GM12878 (cell line): ENCODE data around the gene MGA. TPM values are rescaled to one million over a fixed set of nuclear protein-coding genes. Genes with fewer than 3 reads are reported as not detected.

Experiments used
- ATAC-seq: fragments of 200-7000 bp; cut with Tn5 transposase; 3 replicates; pipeline ENCODE4 v1.9.1; 2020; ENCODE audit warnings: mild to moderate bottlenecking, moderate library complexity
- BruUV-seq: library from RNA; stranded (reverse); fragments of 400-500 nt; replicated peaks from 2 replicates; lab custom pipeline; 2021; lab: Mats Ljungman, UMichigan
- CTCF ChIA-PET: fragments of 300-600 bp; sonication (Branson Sonifier 250); formaldehyde crosslinking; extraction: SDS; loops from one replicate; lab custom pipeline; 2021; ENCODE audit warnings: inconsistent platforms; lab: Yijun Ruan, JAX
- POLR2A ChIA-PET: fragments of 350-600 bp; formaldehyde crosslinking; extraction: SDS; loops from one replicate; lab custom pipeline; 2021; ENCODE audit warnings: inconsistent platforms; lab: Charles Lee
- RAD21 ChIA-PET: fragments of 300-600 bp; sonication (Branson Sonifier 250); formaldehyde crosslinking; loops from one replicate; lab custom pipeline; 2023; ENCODE audit warnings: antibody characterized with exemption; ENCODE audit not compliant: unreplicated experiment; lab: Charles Lee
- SMC1A ChIA-PET: fragments of 300-600 bp; sonication (Branson Sonifier 250); formaldehyde crosslinking; loops from one replicate; lab custom pipeline; 2023; ENCODE audit not compliant: unreplicated experiment, uncharacterized antibody; lab: Charles Lee
- DNase-seq: peaks from one replicate; pipeline ENCODE4 v3.0.0-alpha.2; 2011; ENCODE audit warnings: low read depth, low spot score
- FAIRE-seq: peaks from 3 replicates; lab custom pipeline; 2011; peaks lifted over from hg19 to GRCh38; lab: Jason Lieb, UNC
- H2AFZ ChIP-seq: 2 replicates; pipeline ENCODE4 v1.6.0; 2011; ENCODE audit warnings: low read depth, low read length, control low read depth; ENCODE audit not compliant: control insufficient read depth
- H3K27ac ChIP-seq: 2 replicates; pipeline ENCODE4 v1.5.1; 2011; ENCODE audit warnings: control low read depth; ENCODE audit not compliant: control insufficient read depth, insufficient read depth
- H3K27me3 ChIP-seq, 2 experiments: replicated peaks in 1 of 2; 2 replicates each; pipeline versions ENCODE4 v1.6.0 to v1.6.1; 2011; ENCODE audit warnings: low read length in 1 of 2; ENCODE audit not compliant: control insufficient read depth in 2 of 2, insufficient read depth in 2 of 2
- H3K36me3 ChIP-seq, 2 experiments: 2 replicates each; pipeline ENCODE4 v1.5.1; 2011; ENCODE audit warnings: low read length in 1 of 2; ENCODE audit not compliant: control insufficient read depth in 2 of 2, insufficient read depth in 2 of 2
- H3K4me1 ChIP-seq: 2 replicates; pipeline ENCODE4 v1.6.1; 2011; ENCODE audit warnings: mild to moderate bottlenecking, low read length, moderate library complexity, mixed read lengths; ENCODE audit not compliant: control insufficient read depth, insufficient read depth
- H3K4me2 ChIP-seq: 2 replicates; pipeline ENCODE4 v1.6.0; 2011; ENCODE audit warnings: control low read depth; ENCODE audit not compliant: control insufficient read depth, insufficient read depth
- H3K4me3 ChIP-seq: fragments of 200-600 bp; sonication (generic); 2 replicates; pipeline ENCODE4 v1.5.1; 2016
- H3K79me2 ChIP-seq: 2 replicates; pipeline ENCODE4 v1.6.0; 2011; ENCODE audit warnings: low read length; ENCODE audit not compliant: control insufficient read depth, insufficient read depth
- H3K9ac ChIP-seq: 2 replicates; pipeline ENCODE4 v1.8.0; 2011; ENCODE audit warnings: low read length, control low read depth, mixed read lengths; ENCODE audit not compliant: control insufficient read depth, insufficient read depth
- H3K9me3 ChIP-seq: replicated peaks from 3 replicates; pipeline ENCODE4 v1.5.1; 2011; ENCODE audit warnings: mild to moderate bottlenecking, low read length; ENCODE audit not compliant: control insufficient read depth, insufficient read depth
- H4K20me1 ChIP-seq: 2 replicates; pipeline ENCODE4 v1.6.0; 2011; ENCODE audit not compliant: control insufficient read depth, insufficient read depth
- BMI1 ChIP-seq: fragments of 450-650 bp; IDR thresholded peaks from 2 replicates; pipeline ENCODE4 v1.6.1; 2016; ENCODE audit warnings: mild to moderate bottlenecking, moderate library complexity, borderline replicate concordance
- E2F8 ChIP-seq: fragments of 450-650 bp; IDR thresholded peaks from 2 replicates; pipeline ENCODE4 v1.6.1; 2018; ENCODE audit warnings: mild to moderate bottlenecking, low read depth, moderate library complexity; ENCODE audit not compliant: partially characterized antibody
- EGR1 ChIP-seq, 2 experiments: IDR thresholded peaks; 1 replicate in 1 of 2; 2 replicates in 1 of 2; pipeline ENCODE4 v1.6.1; 2011 to 2012; ENCODE audit warnings: low read depth in 2 of 2, low read length in 2 of 2, borderline replicate concordance in 1 of 2, mild to moderate bottlenecking in 1 of 2, moderate library complexity in 1 of 2
- HDGF ChIP-seq: fragments of 450-650 bp; IDR thresholded peaks from 2 replicates; pipeline ENCODE4 v1.6.1; 2016; ENCODE audit warnings: antibody characterized with exemption
- IKZF2 ChIP-seq, 2 experiments: fragments of 450-650 bp; IDR thresholded peaks; 2 replicates each; pipeline ENCODE4 v1.6.1; 2017; ENCODE audit warnings: mild to moderate bottlenecking in 2 of 2, moderate library complexity in 2 of 2
- LARP7 ChIP-seq: fragments of 450-650 bp; IDR thresholded peaks from 2 replicates; pipeline ENCODE4 v1.6.1; 2017; ENCODE audit warnings: mild to moderate bottlenecking
- NR2F1 ChIP-seq: fragments of 450-650 bp; conservative IDR thresholded peaks from 2 replicates; pipeline ENCODE4 v1.6.1; 2017; ENCODE audit warnings: mild to moderate bottlenecking
- RB1 ChIP-seq: fragments of 450-650 bp; formaldehyde crosslinking; IDR thresholded peaks from 2 replicates; pipeline ENCODE4 v1.6.1; 2017; ENCODE audit warnings: mild to moderate bottlenecking, borderline replicate concordance
- SKIL ChIP-seq: fragments of 450-650 bp; IDR thresholded peaks from 2 replicates; pipeline ENCODE4 v1.6.1; 2017; ENCODE audit warnings: mild to moderate bottlenecking, low read depth, inconsistent platforms; ENCODE audit not compliant: poor library complexity, severe bottlenecking
- SMARCA5 ChIP-seq: fragments of 450-650 bp; IDR thresholded peaks from 2 replicates; pipeline ENCODE4 v1.6.1; 2017; ENCODE audit warnings: mild to moderate bottlenecking
- SRF ChIP-seq, 2 experiments: IDR thresholded peaks; 2 replicates each; pipeline ENCODE4 v1.6.1; 2011; ENCODE audit warnings: low read depth in 2 of 2, low read length in 2 of 2, mild to moderate bottlenecking in 1 of 2, moderate library complexity in 1 of 2
- TAF1 ChIP-seq: IDR thresholded peaks from 2 replicates; pipeline ENCODE4 v1.6.1; 2011; ENCODE audit warnings: mild to moderate bottlenecking, low read depth, low read length, borderline replicate concordance
- ZNF592 ChIP-seq: fragments of 450-650 bp; IDR thresholded peaks from 2 replicates; pipeline ENCODE4 v1.6.1; 2017; ENCODE audit warnings: mild to moderate bottlenecking, moderate library complexity
- WGBS: methylation state at CpG from one replicate; pipeline ENCODE4 v1.1.6; 2016; ENCODE audit warnings: low lambda C conversion rate; ENCODE audit not compliant: insufficient replicate concordance, insufficient coverage; ENCODE audit errors: missing lambda C conversion rate; 5-methylcytosine and 5-hydroxymethylcytosine counted together
- in situ Hi-C: fragments of 300-500 bp; cut with MboI; formaldehyde crosslinking; loops from 9 replicates; pipeline ENCODE4 v1.14.3; 2018; ENCODE audit warnings: mixed read lengths
- intact Hi-C: fragments of 100-400 bp; cut with micrococcal nuclease; formaldehyde crosslinking; loops from one replicate; pipeline ENCODE4 v1.14.2; 2022; ENCODE audit not compliant: unreplicated experiment
- polyA plus RNA-seq, 11 experiments: library from polyadenylated mRNA; depleted of rRNA in 4 of 11; unstranded in 6 of 11; stranded (reverse) in 5 of 11; fragments of >200 nt; fragmentation: Nextera tagmentation in 4 of 11; fragmentation: Illumina TruSeq in 1 of 11; extraction: Ambion mirVana in 4 of 11; extraction: Trizol in 1 of 11; gene quantifications; 1 replicate in 1 of 11; 2 replicates in 10 of 11; pipeline versions ENCODE4 v1.2.1 to v1.2.3, GENCODE V29; 2011 to 2016; ENCODE audit warnings: inconsistent platforms in 2 of 11, missing spikeins in 2 of 11, low read depth in 1 of 11
- total RNA-seq, 4 experiments: library from RNA; depleted of rRNA in 3 of 4; stranded (reverse); fragments of >200 nt in 3 of 4; fragmentation: Illumina TruSeq in 1 of 4; extraction: Trizol in 1 of 4; gene quantifications; 2 replicates each; pipeline versions ENCODE4 v1.2.1 to v1.2.3, GENCODE V29; 2013 to 2021

MGA gene
- total and polyA plus RNA-seq, 10 of the 15 experiments (the other 5 are each of a cell fraction or from before 2014, with no cell fraction given): 2.6 to 29.6 (median 17.0) TPM

GRCh38 chr15:41797201-41797944, 137.2 kb downstream of the MGA start:
- Histone ChIP-seq H3K4me3 (no peak overlapping the region), H3K27ac (peak overlapping the region; percentile 0; the same call in 1 of the 2 replicates), H3K4me2 (no peak overlapping the region), H3K27me3 (no peaks in the 10 kb centered on the region), H2AFZ (no peak overlapping the region), H3K9me3 (no peaks in the 10 kb centered on the region; the same call in 2 of the 3 replicates), H4K20me1 (no peaks in the 10 kb centered on the region), H3K9ac (no peak overlapping the region), H3K4me1 (peaks cover 26% of the 10 kb centered on the region), H3K79me2 (peaks cover 9% of the 10 kb centered on the region), H3K36me3 (no peaks in the 10 kb centered on the region; a peak in 1 of 4 replicates)
- RAD21 ChIA-PET: interaction anchor here (1.6 to 12.8 kb wide), 2 partner anchors 14 to 21 kb away, joined by 4 to 169 read pairs; partner anchors contain the start of gene MAPKBP1
- POLR2A ChIA-PET: interaction anchor here (1.5 to 12.8 kb wide), 4 partner anchors 9 to 173 kb away, joined by 4 to 170 read pairs (median 9); partner anchors contain the start of gene MAPKBP1
- intact Hi-C loops (no loop called here), in situ Hi-C loops (no loop called here)
- no peak for DNase-seq
- BruUV-seq: no TSS peak
- no peak for FAIRE-seq
- WGBS: 81% methylated on average over 8 of the region's 8 CpGs
- peak; percentile 26 for ATAC-seq
- SMC1A ChIA-PET: interaction anchor here (1.3 to 12.8 kb wide), 4 partner anchors 11 to 170 kb away, joined by 3 to 189 read pairs (median 6); partner anchors contain the start of gene MAPKBP1
- CTCF ChIA-PET: interaction anchor here (2.1 to 12.6 kb wide), 3 partner anchors 14 to 22 kb away, joined by 5 to 179 read pairs (median 27); partner anchors contain the start of gene MAPKBP1
- no peak for TF ChIP-seq ZNF592
- no peak for TF ChIP-seq HDGF
- TF ChIP-seq TAF1: no peak
- no peak for TF ChIP-seq E2F8
- TF ChIP-seq SRF (IDR thresholded peaks at IDR 0.05; ENCODE audit: low read depth in 2 of 2, low read length in 2 of 2): no peak
- no peak for TF ChIP-seq BMI1
- TF ChIP-seq IKZF2 (IDR thresholded peaks at IDR 0.05): 0 out of 4 replicates have a peak, but pooled peaks of 1 of the 2 experiments have one; percentile 16
- TF ChIP-seq SKIL: no peak
- no peak for TF ChIP-seq EGR1 (IDR thresholded peaks at IDR 0.05; ENCODE audit: borderline replicate concordance in 1 of 2, low read depth in 2 of 2, low read length in 2 of 2)
- no peak for TF ChIP-seq LARP7
- TF ChIP-seq RB1: no peak
- no peak for TF ChIP-seq SMARCA5
- TF ChIP-seq NR2F1: 0 out of 2 replicates have a peak, but pooled peaks have one; percentile 45
